WTC11 (cell line): ENCODE data around the gene NT5DC1. TPM values are rescaled to one million over a fixed set of nuclear protein-coding genes. Genes with fewer than 3 reads are reported as not detected.

Source experiments
- ATAC-seq: fragments of 200-7000 bp; cut with Tn5 transposase; 2 replicates; pipeline ENCODE4 v1.10.0; 2021; ENCODE audit warnings: mild to moderate bottlenecking, moderate library complexity
- CTCF ChIA-PET: fragments of 300-600 bp; sonication (Branson Sonifier 250); formaldehyde crosslinking; loops from one replicate; lab custom pipeline; 2021; ENCODE audit warnings: antibody characterized with exemption; lab: Charles Lee
- POLR2A ChIA-PET: fragments of 350-600 bp; sonication (Branson Sonifier 250); formaldehyde crosslinking; loops from one replicate; lab custom pipeline; 2021; ENCODE audit warnings: antibody characterized with exemption; lab: Charles Lee
- DNase-seq: peaks from one replicate; pipeline ENCODE4 v3.0.0; 2021; ENCODE audit warnings: low spot score
- H3K27ac Mint-ChIP-seq: 2 replicates; pipeline ENCODE4 v1.8.0; 2021; ENCODE audit warnings: mixed read lengths
- H3K27me3 Mint-ChIP-seq: 2 replicates; pipeline ENCODE4 v1.8.0; 2021; ENCODE audit warnings: low read depth, mild to moderate bottlenecking, moderate library complexity, mixed read lengths
- H3K36me3 Mint-ChIP-seq: 2 replicates; pipeline ENCODE4 v1.8.0; 2021; ENCODE audit warnings: mixed read lengths
- H3K4me1 Mint-ChIP-seq: 2 replicates; pipeline ENCODE4 v1.8.0; 2022; ENCODE audit warnings: mixed read lengths
- H3K4me3 Mint-ChIP-seq: 2 replicates; pipeline ENCODE4 v1.8.0; 2021; ENCODE audit warnings: mild to moderate bottlenecking, moderate library complexity, mixed read lengths
- H3K9me3 Mint-ChIP-seq: 2 replicates; pipeline ENCODE4 v1.8.0; 2021; ENCODE audit warnings: mixed read lengths
- AFF4 ChIP-seq: sonication (generic); formaldehyde crosslinking; IDR thresholded peaks from 2 replicates; pipeline ENCODE4 v1.8.1; 2023; ENCODE audit warnings: mild to moderate bottlenecking, missing genetic modification reagents, borderline replicate concordance
- ATF1 ChIP-seq: sonication (generic); formaldehyde crosslinking; IDR thresholded peaks from 2 replicates; pipeline ENCODE4 v1.8.1; 2023; ENCODE audit warnings: mild to moderate bottlenecking, moderate library complexity, missing genetic modification reagents
- CBFB ChIP-seq: sonication (generic); formaldehyde crosslinking; IDR thresholded peaks from 2 replicates; pipeline ENCODE4 v1.8.1; 2022; ENCODE audit warnings: mild to moderate bottlenecking, low read depth, missing genetic modification reagents
- CTCF ChIP-seq: fragments of 200-600 bp; IDR thresholded peaks from 2 replicates; pipeline ENCODE4 v1.8.0; 2022; ENCODE audit warnings: antibody characterized with exemption
- ELF4 ChIP-seq: sonication (generic); formaldehyde crosslinking; IDR thresholded peaks from 2 replicates; pipeline ENCODE4 v1.8.1; 2022; ENCODE audit warnings: low read depth, mild to moderate bottlenecking, moderate library complexity, missing genetic modification reagents
- FOXP4 ChIP-seq: sonication (generic); formaldehyde crosslinking; IDR thresholded peaks from 2 replicates; pipeline ENCODE4 v1.8.0; 2022; ENCODE audit warnings: mild to moderate bottlenecking, missing genetic modification reagents
- GTF2I ChIP-seq: fragments of 250-450 bp; sonication (Bioruptor Pico); conservative IDR thresholded peaks from 2 replicates; pipeline ENCODE4 v1.4.0; 2021; ENCODE audit warnings: mild to moderate bottlenecking
- KAT7 ChIP-seq: sonication (generic); formaldehyde crosslinking; IDR thresholded peaks from 2 replicates; pipeline ENCODE4 v1.8.1; 2023; ENCODE audit warnings: missing genetic modification reagents, mild to moderate bottlenecking, borderline replicate concordance
- NFYB ChIP-seq: sonication (generic); formaldehyde crosslinking; conservative IDR thresholded peaks from 2 replicates; pipeline ENCODE4 v1.8.0; 2022; ENCODE audit warnings: low read depth, missing genetic modification reagents
- NR3C1 ChIP-seq: sonication (generic); formaldehyde crosslinking; conservative IDR thresholded peaks from 2 replicates; pipeline ENCODE4 v1.8.1; 2023; ENCODE audit warnings: low read depth, mild to moderate bottlenecking, missing genetic modification reagents
- RELA ChIP-seq: sonication (generic); formaldehyde crosslinking; IDR thresholded peaks from 2 replicates; pipeline ENCODE4 v1.8.1; 2022; ENCODE audit warnings: missing genetic modification reagents, mild to moderate bottlenecking, borderline replicate concordance
- RORB ChIP-seq: fragments of 250-450 bp; sonication (Bioruptor Pico); IDR thresholded peaks from 2 replicates; pipeline ENCODE4 v1.9.0; 2021; ENCODE audit warnings: mild to moderate bottlenecking
- SMAD4 ChIP-seq: sonication (generic); formaldehyde crosslinking; IDR thresholded peaks from 2 replicates; pipeline ENCODE4 v1.8.0; 2022; ENCODE audit warnings: mild to moderate bottlenecking, missing genetic modification reagents
- ZNF317 ChIP-seq: sonication (generic); formaldehyde crosslinking; IDR thresholded peaks from 2 replicates; pipeline ENCODE4 v1.8.1; 2023; ENCODE audit warnings: low read depth, mild to moderate bottlenecking, moderate library complexity, missing genetic modification reagents, borderline replicate concordance
- total RNA-seq: library from RNA; stranded (reverse); gene quantifications from 3 replicates; pipeline ENCODE4 v1.2.3, GENCODE V29; 2021
- TF ChIP-seq, protein P1 (sequence below): sonication (generic); formaldehyde crosslinking; IDR thresholded peaks from 2 replicates; pipeline ENCODE4 v1.8.1; 2023; ENCODE audit warnings: mild to moderate bottlenecking, missing genetic modification reagents, moderate library complexity
- TF ChIP-seq, protein P2 (sequence below): sonication (generic); formaldehyde crosslinking; IDR thresholded peaks from 2 replicates; pipeline ENCODE4 v1.8.0; 2022; ENCODE audit warnings: mild to moderate bottlenecking, missing genetic modification reagents
- TF ChIP-seq, protein P3 (sequence below): sonication (generic); formaldehyde crosslinking; IDR thresholded peaks from 2 replicates; pipeline ENCODE4 v1.8.0; 2022; ENCODE audit warnings: mild to moderate bottlenecking, missing genetic modification reagents

The NT5DC1 gene
- total RNA-seq, 1 experiment from 2014 or later: 67.9 TPM

GRCh38 chr6:116127771-116128493 is 27.3 kb downstream of the NT5DC1 start (continued):
- no peak for TF ChIP-seq RORB (CRISPR knock-in tag)

GRCh38 chr6:116133453-116133852 is 32.8 kb downstream of the NT5DC1 start:
- Mint-ChIP-seq H3K4me1 (peaks cover 18% of the 10 kb centered on the region), H3K36me3 (no peaks in the 10 kb centered on the region), H3K9me3 (peaks cover 6% of the 10 kb centered on the region; the same call in 1 of the 2 replicates), H3K27me3 (no peaks in the 10 kb centered on the region), H3K27ac (no peak overlapping the region), H3K4me3 (no peak overlapping the region)
- TF ChIP-seq FOXP4 (CRISPR knock-in tag) (no peak), ELF4 (CRISPR knock-in tag) (no peak), CTCF (no peak), ZNF317 (CRISPR knock-in tag) (no peak)
- ChIA-PET CTCF (interaction anchor here (0.8 to 1.2 kb wide), 2 partner anchors 21 to 22 kb away, joined by 3 read pairs; no protein-coding TSS in a partner anchor), POLR2A (no interaction called here)
- no peak for DNase-seq
- ATAC-seq: peak; percentile 72

GRCh38 chr6:116136373-116136772 is 35.7 kb downstream of the NT5DC1 start:
- DNase-seq (no peak), ATAC-seq (no peak)
- CTCF ChIA-PET: no interaction called here
- no peak overlapping the region for H3K27ac Mint-ChIP-seq
- POLR2A ChIA-PET: no interaction called here
- H3K36me3 Mint-ChIP-seq: no peaks in the 10 kb centered on the region
- peaks cover 21% of the 10 kb centered on the region for H3K4me1 Mint-ChIP-seq
- H3K4me3 Mint-ChIP-seq: no peak overlapping the region
- peaks cover 5% of the 10 kb centered on the region; the same call in 1 of the 2 replicates for H3K9me3 Mint-ChIP-seq
- no peaks in the 10 kb centered on the region for H3K27me3 Mint-ChIP-seq
- TF ChIP-seq NFYB (CRISPR knock-in tag): no peak
- TF ChIP-seq, protein P1, sequence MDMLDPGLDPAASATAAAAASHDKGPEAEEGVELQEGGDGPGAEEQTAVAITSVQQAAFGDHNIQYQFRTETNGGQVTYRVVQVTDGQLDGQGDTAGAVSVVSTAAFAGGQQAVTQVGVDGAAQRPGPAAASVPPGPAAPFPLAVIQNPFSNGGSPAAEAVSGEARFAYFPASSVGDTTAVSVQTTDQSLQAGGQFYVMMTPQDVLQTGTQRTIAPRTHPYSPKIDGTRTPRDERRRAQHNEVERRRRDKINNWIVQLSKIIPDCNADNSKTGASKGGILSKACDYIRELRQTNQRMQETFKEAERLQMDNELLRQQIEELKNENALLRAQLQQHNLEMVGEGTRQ (CRISPR knock-in tag): no peak
- no peak for TF ChIP-seq SMAD4 (CRISPR knock-in tag)

- ChIA-PET CTCF (no interaction called here), POLR2A (no interaction called here)
- Mint-ChIP-seq H3K27me3 (no peaks in the 10 kb centered on the region), H3K36me3 (no peaks in the 10 kb centered on the region), H3K4me1 (peaks cover 21% of the 10 kb centered on the region), H3K27ac (0 out of 2 replicates have a peak overlapping the region, but pooled peaks have one; percentile 71), H3K9me3 (no peaks in the 10 kb centered on the region), H3K4me3 (no peak overlapping the region)
- no peak for ATAC-seq
- no peak for DNase-seq
- TF ChIP-seq NFYB (CRISPR knock-in tag): no peak
- no peak for TF ChIP-seq AFF4 (CRISPR knock-in tag)
- TF ChIP-seq, protein P2, sequence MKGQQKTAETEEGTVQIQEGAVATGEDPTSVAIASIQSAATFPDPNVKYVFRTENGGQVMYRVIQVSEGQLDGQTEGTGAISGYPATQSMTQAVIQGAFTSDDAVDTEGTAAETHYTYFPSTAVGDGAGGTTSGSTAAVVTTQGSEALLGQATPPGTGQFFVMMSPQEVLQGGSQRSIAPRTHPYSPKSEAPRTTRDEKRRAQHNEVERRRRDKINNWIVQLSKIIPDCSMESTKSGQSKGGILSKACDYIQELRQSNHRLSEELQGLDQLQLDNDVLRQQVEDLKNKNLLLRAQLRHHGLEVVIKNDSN: no peak
- TF ChIP-seq CBFB (CRISPR knock-in tag): no peak
- no peak for TF ChIP-seq NR3C1
- no peak for TF ChIP-seq GTF2I
- TF ChIP-seq RELA (CRISPR knock-in tag): no peak
- TF ChIP-seq ATF1: no peak
- TF ChIP-seq, protein P3, sequence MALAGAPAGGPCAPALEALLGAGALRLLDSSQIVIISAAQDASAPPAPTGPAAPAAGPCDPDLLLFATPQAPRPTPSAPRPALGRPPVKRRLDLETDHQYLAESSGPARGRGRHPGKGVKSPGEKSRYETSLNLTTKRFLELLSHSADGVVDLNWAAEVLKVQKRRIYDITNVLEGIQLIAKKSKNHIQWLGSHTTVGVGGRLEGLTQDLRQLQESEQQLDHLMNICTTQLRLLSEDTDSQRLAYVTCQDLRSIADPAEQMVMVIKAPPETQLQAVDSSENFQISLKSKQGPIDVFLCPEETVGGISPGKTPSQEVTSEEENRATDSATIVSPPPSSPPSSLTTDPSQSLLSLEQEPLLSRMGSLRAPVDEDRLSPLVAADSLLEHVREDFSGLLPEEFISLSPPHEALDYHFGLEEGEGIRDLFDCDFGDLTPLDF: no peak
- no peak for TF ChIP-seq KAT7
Measured at GRCh38 chr6:116136933-116137340, 36.3 kb downstream of the NT5DC1 start.
